GM18519 (cell line): Measurements from ENCODE around the gene HAL.

Experiments used
- ATAC-seq: cut with Tn5 transposase; IDR thresholded peaks from one replicate; pipeline ENCODE4 v1.9.1; 2021; ENCODE audit warnings: mild to moderate bottlenecking, moderate library complexity; ENCODE audit not compliant: unreplicated experiment, low FRiP score

Gene HAL

DNA sequence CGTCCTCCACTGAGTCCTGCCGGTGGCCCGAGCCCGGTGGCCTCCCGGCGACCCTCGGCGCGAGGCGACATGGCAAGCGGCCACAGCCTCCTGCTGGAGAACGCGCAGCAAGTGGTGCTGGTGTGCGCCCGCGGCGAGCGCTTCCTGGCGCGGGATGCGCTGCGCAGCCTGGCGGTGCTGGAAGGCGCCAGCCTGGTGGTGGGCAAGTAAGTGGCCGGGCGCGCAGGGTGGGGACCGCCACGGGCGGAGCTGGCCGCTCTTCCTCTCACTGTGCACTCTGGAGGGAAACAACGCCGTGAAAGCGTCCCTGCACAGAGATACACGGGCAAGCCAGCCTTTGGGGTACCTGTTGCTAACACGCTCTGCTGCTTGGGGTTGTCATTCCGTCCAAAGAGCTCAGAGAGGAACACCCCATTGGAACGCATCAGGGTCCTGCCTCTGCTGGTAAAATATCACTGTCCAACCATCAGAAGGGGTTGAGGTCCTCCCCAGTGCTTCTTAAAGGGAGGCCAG, 52.8 kb downstream of the HAL start, which contains the start of gene AMDHD1:
AMDHD1 (plus strand) TSS at position 2 of the 513 bp plus-strand sequence; CDS start at position 70, 68 bp downstream.
- peak; percentile 53 for ATAC-seq

GRCh38 chr12:95942524-95943329, 53.4 kb downstream of the HAL start, which contains the start of gene CCDC38:
Gene CCDC38, minus strand, starts transcription at chr12:95942614. Its CDS starts 6,105 bp downstream, at chr12:95936509.
- ATAC-seq: peak; percentile 87

- no peak for ATAC-seq
These were observed 54.0 kb downstream of the HAL start for GRCh38 chr12:95942101-95942523.

DNA sequence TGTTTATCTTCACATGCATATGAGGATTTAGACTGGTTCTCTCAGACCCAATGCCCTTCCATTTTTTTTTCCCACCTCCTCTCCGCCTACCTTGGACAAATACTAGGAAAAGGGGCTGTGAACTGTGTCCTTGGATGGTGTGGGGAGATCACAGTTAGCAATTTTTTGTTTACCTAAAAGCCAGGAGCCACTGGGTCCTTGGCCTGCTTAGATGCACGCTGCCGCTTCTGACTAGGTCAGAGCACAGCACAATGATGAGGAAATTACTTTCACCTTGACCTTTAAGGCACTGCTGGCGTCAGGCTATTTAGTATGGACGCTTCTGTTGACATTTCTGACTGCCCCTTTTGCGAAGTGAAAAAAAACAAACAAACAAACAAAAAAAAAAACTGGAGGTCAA, 55.6 kb downstream of the HAL start:
- ATAC-seq: no peak
